Measurements from ENCODE around the gene SLC10A3. TPM values are rescaled to one million over a fixed set of nuclear protein-coding genes. Genes with fewer than 3 reads are reported as not detected.

Gene SLC10A3
- total and polyA plus RNA-seq, 2 donors (not counting 1 experiment from before 2014, with no cell fraction given) = 15.2 to 16.0 TPM

GRCh38 chrX:154467556-154467955 is 22.9 kb downstream of the SLC10A3 start:
- H3K4me3 ChIP-seq (replicated peaks in 1 of 4; ENCODE audit: control extremely low read depth in 1 of 4, insufficient read depth in 1 of 4, low read depth in 3 of 4, low read length in 4 of 4) = no peak overlapping the region
- H3K4me1 ChIP-seq (ENCODE audit: control insufficient read depth, extremely low read depth, insufficient read depth, low read length) = no peaks in the 10 kb centered on the region
- no peaks in the 10 kb centered on the region for H3K27me3 ChIP-seq (ENCODE audit: control insufficient read depth, insufficient read depth, low read length)
- H4K20me1 ChIP-seq (ENCODE audit: control insufficient read depth, extremely low read depth, insufficient read depth, low read length) = no peaks in the 10 kb centered on the region
- peaks cover 28% of the 10 kb centered on the region for H3K36me3 ChIP-seq (ENCODE audit: control insufficient read depth, insufficient read depth, low read length)
- DNase-seq (ENCODE audit: low read depth in 2 of 2) = no peak
- no peak overlapping the region for H2AFZ ChIP-seq (ENCODE audit: low read length)
- TF ChIP-seq EZH2 (IDR thresholded peaks at IDR 0.05; ENCODE audit: low read length, missing control alignments) = no peak
- TF ChIP-seq, protein P1, sequence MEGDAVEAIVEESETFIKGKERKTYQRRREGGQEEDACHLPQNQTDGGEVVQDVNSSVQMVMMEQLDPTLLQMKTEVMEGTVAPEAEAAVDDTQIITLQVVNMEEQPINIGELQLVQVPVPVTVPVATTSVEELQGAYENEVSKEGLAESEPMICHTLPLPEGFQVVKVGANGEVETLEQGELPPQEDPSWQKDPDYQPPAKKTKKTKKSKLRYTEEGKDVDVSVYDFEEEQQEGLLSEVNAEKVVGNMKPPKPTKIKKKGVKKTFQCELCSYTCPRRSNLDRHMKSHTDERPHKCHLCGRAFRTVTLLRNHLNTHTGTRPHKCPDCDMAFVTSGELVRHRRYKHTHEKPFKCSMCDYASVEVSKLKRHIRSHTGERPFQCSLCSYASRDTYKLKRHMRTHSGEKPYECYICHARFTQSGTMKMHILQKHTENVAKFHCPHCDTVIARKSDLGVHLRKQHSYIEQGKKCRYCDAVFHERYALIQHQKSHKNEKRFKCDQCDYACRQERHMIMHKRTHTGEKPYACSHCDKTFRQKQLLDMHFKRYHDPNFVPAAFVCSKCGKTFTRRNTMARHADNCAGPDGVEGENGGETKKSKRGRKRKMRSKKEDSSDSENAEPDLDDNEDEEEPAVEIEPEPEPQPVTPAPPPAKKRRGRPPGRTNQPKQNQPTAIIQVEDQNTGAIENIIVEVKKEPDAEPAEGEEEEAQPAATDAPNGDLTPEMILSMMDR (conservative IDR thresholded peaks at IDR 0.05 in 1 of 2, IDR thresholded peaks at IDR 0.05 in 1 of 2; ENCODE audit: low read depth in 1 of 2, low read length in 2 of 2) = no peak
- H3K79me2 ChIP-seq (ENCODE audit: control insufficient read depth, insufficient read depth, low read length) = peaks cover 2% of the 10 kb centered on the region
- no peak overlapping the region for H3K4me2 ChIP-seq (ENCODE audit: extremely low read depth, insufficient read depth, low read length)
- H3K27ac ChIP-seq (ENCODE audit: insufficient read depth, low read length) = no peak overlapping the region
- no peak overlapping the region for H3K9ac ChIP-seq (ENCODE audit: insufficient read depth, low read length)
- no peaks in the 10 kb centered on the region for H3K9me3 ChIP-seq (ENCODE audit: control insufficient read depth, insufficient read depth, low read depth, low read length)

- Histone ChIP-seq H3K27me3 (ENCODE audit: control insufficient read depth, insufficient read depth, low read length) (no peaks in the 10 kb centered on the region), H3K4me3 (replicated peaks in 1 of 4; ENCODE audit: control extremely low read depth in 1 of 4, insufficient read depth in 1 of 4, low read depth in 3 of 4, low read length in 4 of 4) (no peak overlapping the region), H3K36me3 (ENCODE audit: control insufficient read depth, insufficient read depth, low read length) (peaks cover 30% of the 10 kb centered on the region), H3K9me3 (ENCODE audit: control insufficient read depth, insufficient read depth, low read depth, low read length) (no peaks in the 10 kb centered on the region), H3K4me1 (ENCODE audit: control insufficient read depth, extremely low read depth, insufficient read depth, low read length) (no peaks in the 10 kb centered on the region), H2AFZ (ENCODE audit: low read length) (no peak overlapping the region), H3K9ac (ENCODE audit: insufficient read depth, low read length) (no peak overlapping the region), H3K27ac (ENCODE audit: insufficient read depth, low read length) (no peak overlapping the region), H4K20me1 (ENCODE audit: control insufficient read depth, extremely low read depth, insufficient read depth, low read length) (no peaks in the 10 kb centered on the region), H3K4me2 (ENCODE audit: extremely low read depth, insufficient read depth, low read length) (no peak overlapping the region), H3K79me2 (ENCODE audit: control insufficient read depth, insufficient read depth, low read length) (peaks cover 3% of the 10 kb centered on the region)
- DNase-seq (ENCODE audit: low read depth in 2 of 2) = no peak
- TF ChIP-seq, protein P1 (conservative IDR thresholded peaks at IDR 0.05 in 1 of 2, IDR thresholded peaks at IDR 0.05 in 1 of 2; ENCODE audit: low read depth in 1 of 2, low read length in 2 of 2) = no peak
Measured at GRCh38 chrX:154466907-154467306, 23.5 kb downstream of the SLC10A3 start.

- Histone ChIP-seq H3K36me3 (ENCODE audit: control insufficient read depth, insufficient read depth, low read length) (peaks cover 31% of the 10 kb centered on the region), H4K20me1 (ENCODE audit: control insufficient read depth, extremely low read depth, insufficient read depth, low read length) (no peaks in the 10 kb centered on the region), H3K27me3 (ENCODE audit: control insufficient read depth, insufficient read depth, low read length) (no peaks in the 10 kb centered on the region)
Measured at GRCh38 chrX:154466036-154466435, 24.4 kb downstream of the SLC10A3 start.

More at GRCh38 chrX:154466036-154466435, 24.4 kb downstream of the SLC10A3 start:
- TF ChIP-seq, protein P1 (conservative IDR thresholded peaks at IDR 0.05 in 1 of 2, IDR thresholded peaks at IDR 0.05 in 1 of 2; ENCODE audit: low read depth in 1 of 2, low read length in 2 of 2) = no peak
- no peak for TF ChIP-seq EZH2 (IDR thresholded peaks at IDR 0.05; ENCODE audit: low read length, missing control alignments)
- no peaks in the 10 kb centered on the region for H3K9me3 ChIP-seq (ENCODE audit: control insufficient read depth, insufficient read depth, low read depth, low read length)
- no peak for DNase-seq (ENCODE audit: low read depth in 2 of 2)
- H3K27ac ChIP-seq (ENCODE audit: insufficient read depth, low read length) = no peak overlapping the region
- H3K4me3 ChIP-seq (replicated peaks in 1 of 4; ENCODE audit: control extremely low read depth in 1 of 4, insufficient read depth in 1 of 4, low read depth in 3 of 4, low read length in 4 of 4) = no peak overlapping the region
- no peaks in the 10 kb centered on the region for H3K4me1 ChIP-seq (ENCODE audit: control insufficient read depth, extremely low read depth, insufficient read depth, low read length)
- H3K79me2 ChIP-seq (ENCODE audit: control insufficient read depth, insufficient read depth, low read length) = peaks cover 11% of the 10 kb centered on the region
- no peak overlapping the region for H2AFZ ChIP-seq (ENCODE audit: low read length)
- H3K9ac ChIP-seq (ENCODE audit: insufficient read depth, low read length) = no peak overlapping the region
- H3K4me2 ChIP-seq (ENCODE audit: extremely low read depth, insufficient read depth, low read length) = no peak overlapping the region
